Endothelial cell (in vitro differentiated cells): ENCODE results near the gene SMPD3. TPM values are rescaled to one million over a fixed set of nuclear protein-coding genes. Genes with fewer than 3 reads are reported as not detected.

ENCODE experiments used
- DNase-seq: peaks from one replicate; pipeline ENCODE4 v3.0.0; 2021; ENCODE audit warnings: low spot score
- H3K27ac Mint-ChIP-seq: one replicate; pipeline ENCODE4 v1.8.0; 2021; ENCODE audit warnings: mixed read lengths, inconsistent platforms; ENCODE audit not compliant: unreplicated experiment
- H3K27me3 Mint-ChIP-seq: one replicate; pipeline ENCODE4 v1.8.0; 2021; ENCODE audit warnings: mild to moderate bottlenecking, moderate library complexity, mixed read lengths, inconsistent platforms; ENCODE audit not compliant: unreplicated experiment
- H3K36me3 Mint-ChIP-seq: one replicate; pipeline ENCODE4 v1.8.0; 2021; ENCODE audit warnings: mild to moderate bottlenecking, low read depth, mixed read lengths, inconsistent platforms; ENCODE audit not compliant: unreplicated experiment
- H3K4me1 Mint-ChIP-seq: one replicate; pipeline ENCODE4 v1.8.0; 2021; ENCODE audit warnings: mild to moderate bottlenecking, mixed read lengths, inconsistent platforms; ENCODE audit not compliant: unreplicated experiment
- H3K4me3 Mint-ChIP-seq: one replicate; pipeline ENCODE4 v1.8.0; 2021; ENCODE audit warnings: mild to moderate bottlenecking, mixed read lengths, inconsistent platforms; ENCODE audit not compliant: unreplicated experiment
- H3K9me3 Mint-ChIP-seq: one replicate; pipeline ENCODE4 v1.8.0; 2021; ENCODE audit warnings: mixed read lengths, inconsistent platforms; ENCODE audit not compliant: unreplicated experiment
- total RNA-seq: library from RNA; stranded (reverse); fragmentation: NEBNext Ultra II Directional; extraction: Animal tissue kit (Norgen Biotek cat#: 25700); gene quantifications from one replicate; pipeline ENCODE4 v1.2.1, GENCODE V29; 2021; ENCODE audit not compliant: unreplicated experiment
- TF ChIP-seq, protein P1 (sequence below): fragments of 200-600 bp; sonication (generic); IDR thresholded peaks from one replicate; pipeline ENCODE4 v1.5.0; 2021; ENCODE audit warnings: antibody characterized with exemption; ENCODE audit not compliant: unreplicated experiment

The SMPD3 gene
- total RNA-seq, 1 donor from 2014 or later = not detected

DNA sequence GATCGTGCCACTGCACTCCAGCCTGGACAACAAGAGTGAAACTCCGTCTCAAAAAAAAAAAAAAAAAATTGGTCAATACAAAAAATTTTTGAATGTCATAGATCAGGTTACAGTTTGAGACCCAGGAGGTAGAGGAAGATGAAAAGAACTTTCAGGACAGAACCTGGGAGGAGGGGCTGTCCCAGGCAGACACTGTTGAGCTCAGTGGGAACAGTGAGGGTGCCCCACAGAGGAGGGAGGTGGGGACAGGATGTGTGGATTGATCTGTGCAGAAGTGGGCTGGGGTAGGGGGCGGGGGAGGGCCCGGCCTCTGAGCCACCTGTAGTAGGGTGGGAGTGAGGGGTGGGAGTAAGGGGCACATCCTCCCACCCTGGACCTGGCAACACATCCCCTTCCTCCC, 79.1 kb downstream of the SMPD3 start:
- H3K27ac Mint-ChIP-seq = no peak overlapping the region
- no peaks in the 10 kb centered on the region for H3K4me1 Mint-ChIP-seq
- H3K4me3 Mint-ChIP-seq = no peak overlapping the region
- TF ChIP-seq, protein P1, sequence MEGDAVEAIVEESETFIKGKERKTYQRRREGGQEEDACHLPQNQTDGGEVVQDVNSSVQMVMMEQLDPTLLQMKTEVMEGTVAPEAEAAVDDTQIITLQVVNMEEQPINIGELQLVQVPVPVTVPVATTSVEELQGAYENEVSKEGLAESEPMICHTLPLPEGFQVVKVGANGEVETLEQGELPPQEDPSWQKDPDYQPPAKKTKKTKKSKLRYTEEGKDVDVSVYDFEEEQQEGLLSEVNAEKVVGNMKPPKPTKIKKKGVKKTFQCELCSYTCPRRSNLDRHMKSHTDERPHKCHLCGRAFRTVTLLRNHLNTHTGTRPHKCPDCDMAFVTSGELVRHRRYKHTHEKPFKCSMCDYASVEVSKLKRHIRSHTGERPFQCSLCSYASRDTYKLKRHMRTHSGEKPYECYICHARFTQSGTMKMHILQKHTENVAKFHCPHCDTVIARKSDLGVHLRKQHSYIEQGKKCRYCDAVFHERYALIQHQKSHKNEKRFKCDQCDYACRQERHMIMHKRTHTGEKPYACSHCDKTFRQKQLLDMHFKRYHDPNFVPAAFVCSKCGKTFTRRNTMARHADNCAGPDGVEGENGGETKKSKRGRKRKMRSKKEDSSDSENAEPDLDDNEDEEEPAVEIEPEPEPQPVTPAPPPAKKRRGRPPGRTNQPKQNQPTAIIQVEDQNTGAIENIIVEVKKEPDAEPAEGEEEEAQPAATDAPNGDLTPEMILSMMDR = no peak
- H3K36me3 Mint-ChIP-seq = no peaks in the 10 kb centered on the region
- DNase-seq = no peak
- H3K9me3 Mint-ChIP-seq = no peaks in the 10 kb centered on the region
- H3K27me3 Mint-ChIP-seq = peaks cover 8% of the 10 kb centered on the region

DNA sequence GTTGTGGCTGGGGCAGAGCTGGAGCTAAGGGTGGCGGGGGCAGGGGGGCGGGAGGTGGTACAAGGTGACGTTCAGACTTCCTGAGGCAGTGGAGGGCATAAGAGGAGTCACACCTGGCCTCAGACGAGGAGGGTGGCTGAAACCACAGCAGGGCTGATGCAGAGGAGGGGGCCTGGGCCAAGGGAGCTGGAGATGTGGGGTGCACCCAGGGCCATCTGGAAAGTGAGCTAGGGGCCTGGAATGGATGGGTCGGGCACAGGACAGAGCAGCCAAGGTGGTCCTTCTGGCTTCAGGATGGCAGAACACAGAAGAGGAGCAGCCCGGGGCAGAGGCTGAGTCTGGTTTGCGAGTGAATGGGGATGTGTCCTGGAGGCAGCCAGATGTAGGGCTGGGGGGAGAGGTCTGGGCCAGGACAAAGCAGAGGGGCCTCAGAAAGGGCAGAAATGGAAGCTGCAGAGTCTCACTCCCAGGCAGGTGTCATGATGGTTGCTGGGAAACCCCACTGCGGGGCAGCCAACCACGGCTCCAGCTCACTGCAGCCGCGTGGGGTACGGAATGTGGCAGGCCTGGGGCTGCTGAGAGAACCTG, 79.9 kb downstream of the SMPD3 start:
- peaks cover 9% of the 10 kb centered on the region for H3K27me3 Mint-ChIP-seq
- H3K27ac Mint-ChIP-seq = no peak overlapping the region
- H3K4me1 Mint-ChIP-seq = peaks cover 2% of the 10 kb centered on the region
- H3K9me3 Mint-ChIP-seq = no peaks in the 10 kb centered on the region
- no peaks in the 10 kb centered on the region for H3K36me3 Mint-ChIP-seq
- H3K4me3 Mint-ChIP-seq = no peak overlapping the region
- no peak for DNase-seq
- TF ChIP-seq, protein P1 = no peak

DNA sequence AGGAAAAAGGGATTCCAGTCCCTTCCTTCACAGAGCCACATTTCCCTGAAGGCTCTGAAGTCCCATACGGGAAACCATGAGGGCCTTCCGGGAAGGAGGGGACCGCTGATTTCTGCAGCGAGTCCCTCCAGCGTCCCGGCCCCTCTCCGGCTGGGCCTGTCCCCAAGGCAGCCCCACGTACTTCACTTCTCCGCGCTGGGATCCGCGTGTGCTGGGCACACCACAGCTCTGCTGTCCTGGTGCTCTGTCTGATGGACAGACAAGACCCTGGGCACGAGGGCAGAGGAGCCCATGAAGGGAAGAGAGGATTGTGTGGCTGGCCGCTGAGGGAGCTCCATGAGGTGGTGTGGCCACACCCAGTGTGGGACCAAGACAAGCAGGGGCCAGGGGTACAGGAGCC, 80.4 kb downstream of the SMPD3 start:
- Mint-ChIP-seq H3K9me3 (no peaks in the 10 kb centered on the region), H3K36me3 (no peaks in the 10 kb centered on the region), H3K27ac (no peak overlapping the region), H3K4me1 (peaks cover 2% of the 10 kb centered on the region), H3K4me3 (no peak overlapping the region), H3K27me3 (peaks cover 9% of the 10 kb centered on the region)
- DNase-seq = no peak
- TF ChIP-seq, protein P1 = no peak

GRCh38 chr16:68367440-68367839, 80.9 kb downstream of the SMPD3 start:
- TF ChIP-seq, protein P1 = no peak
- Mint-ChIP-seq H3K4me1 (peaks cover 2% of the 10 kb centered on the region), H3K27me3 (peaks cover 9% of the 10 kb centered on the region), H3K27ac (no peak overlapping the region), H3K4me3 (no peak overlapping the region), H3K36me3 (no peaks in the 10 kb centered on the region), H3K9me3 (no peaks in the 10 kb centered on the region)
- DNase-seq = no peak

- H3K27me3 Mint-ChIP-seq = peaks cover 9% of the 10 kb centered on the region
- no peaks in the 10 kb centered on the region for H3K36me3 Mint-ChIP-seq
- H3K9me3 Mint-ChIP-seq = no peaks in the 10 kb centered on the region
- TF ChIP-seq, protein P1 = peak; percentile 68
- no peak overlapping the region for H3K4me3 Mint-ChIP-seq
- DNase-seq = peak; percentile 66
- no peak overlapping the region for H3K27ac Mint-ChIP-seq
- peaks cover 2% of the 10 kb centered on the region for H3K4me1 Mint-ChIP-seq
These were observed 81.3 kb downstream of the SMPD3 start for GRCh38 chr16:68367030-68367429.
